Uterus (tissue), 4 donors: Measurements from ENCODE around the gene TACR1. TPM values are rescaled to one million over a fixed set of nuclear protein-coding genes. Genes with fewer than 3 reads are reported as not detected.
"Not testable (repeated sequence)": the region's sequence is repeated elsewhere in the genome, so short reads cannot be mapped to it uniquely, and the experiment has no call there.

ENCODE experiments used
- DNase-seq, 2 donors: peaks; one replicate each; pipeline ENCODE4 v3.0.0-alpha.2; 2019 to 2020
- H3K27ac ChIP-seq, 2 donors: fragments of 200-600 bp; sonication (generic); 1 replicate in 1 of 2; 2 replicates in 1 of 2; pipeline ENCODE4 v1.5.1; 2016 to 2018
- H3K27me3 ChIP-seq, 2 donors: fragments of 200-600 bp; sonication (generic); one replicate each; pipeline ENCODE4 v1.5.1; 2018 to 2019; ENCODE audit warnings: control low read depth in 1 of 2
- H3K36me3 ChIP-seq, 2 donors: fragments of 200-600 bp; sonication (generic); one replicate each; pipeline ENCODE4 v1.5.1; 2019; ENCODE audit warnings: control low read depth in 1 of 2
- H3K4me1 ChIP-seq, 2 donors: fragments of 200-600 bp; sonication (generic); one replicate each; pipeline ENCODE4 v1.5.1; 2018 to 2019; ENCODE audit warnings: control low read depth in 1 of 2
- H3K4me3 ChIP-seq, 2 donors: fragments of 200-600 bp; sonication (generic); 1 replicate in 1 of 2; 2 replicates in 1 of 2; pipeline ENCODE4 v1.5.1; 2018 to 2019; ENCODE audit warnings: mild to moderate bottlenecking in 1 of 2
- H3K9me3 ChIP-seq, 2 donors: fragments of 200-600 bp; sonication (generic); one replicate each; pipeline ENCODE4 v1.5.1; 2019; ENCODE audit warnings: control low read depth in 1 of 2
- POLR2A ChIP-seq, 2 donors: fragments of 450-650 bp; IDR thresholded peaks; one replicate each; pipeline ENCODE4 v1.6.1; 2016; ENCODE audit warnings: antibody characterized with exemption in 2 of 2, mild to moderate bottlenecking in 1 of 2, moderate library complexity in 1 of 2
- intact Hi-C: fragments of 100-400 bp; cut with DNase I; formaldehyde crosslinking; loops from one replicate; pipeline ENCODE4 v1.15.1; 2023; ENCODE audit warnings: low total_unique reads
- total RNA-seq, 4 donors: library from RNA; depleted of rRNA in 3 of 4; stranded (reverse); fragments of >200 nt in 3 of 4; gene quantifications; one replicate each; pipeline versions ENCODE4 v1.1.0 to v1.2.4, GENCODE V29; 2014 to 2023
- TF ChIP-seq, protein P1 (sequence below), 4 experiments: fragments of 200-600 bp in 2 of 4; fragments of 450-650 bp in 2 of 4; sonication (generic) in 2 of 4; IDR thresholded peaks; one replicate each; pipeline ENCODE4 v1.5.1; 2016 to 2019; ENCODE audit warnings: antibody characterized with exemption in 4 of 4, mild to moderate bottlenecking in 2 of 4, moderate library complexity in 1 of 4
- donor health status: DM: yes; HTN: yes; CAD: no.

The TACR1 gene
- total RNA-seq, 4 donors from 2014 or later, result 1.9 to 25.4 (median 9.1) TPM

DNA sequence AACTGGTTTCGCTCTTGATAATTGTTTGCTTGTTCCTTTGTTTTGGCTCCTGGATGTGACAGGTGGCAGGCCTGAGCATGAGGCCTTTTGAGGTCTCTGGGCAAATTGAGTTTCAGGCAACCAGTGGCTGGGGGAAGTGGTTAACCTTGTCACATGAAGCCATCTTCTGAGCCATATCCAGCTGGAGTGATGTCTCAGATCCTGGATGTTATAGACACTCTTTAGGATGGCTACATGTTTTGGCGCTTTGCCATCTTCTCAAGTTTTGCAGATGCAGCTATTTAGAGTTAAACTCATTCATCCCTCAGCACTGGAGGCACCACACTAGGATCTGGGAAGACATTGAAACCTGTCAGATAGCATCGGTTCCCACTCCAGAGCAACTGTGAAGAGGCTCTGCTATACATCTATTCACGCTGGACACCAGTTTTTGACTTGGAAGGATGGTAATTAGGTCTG lies 25.3 kb upstream of the TACR1 start:
- TF ChIP-seq, protein P1, sequence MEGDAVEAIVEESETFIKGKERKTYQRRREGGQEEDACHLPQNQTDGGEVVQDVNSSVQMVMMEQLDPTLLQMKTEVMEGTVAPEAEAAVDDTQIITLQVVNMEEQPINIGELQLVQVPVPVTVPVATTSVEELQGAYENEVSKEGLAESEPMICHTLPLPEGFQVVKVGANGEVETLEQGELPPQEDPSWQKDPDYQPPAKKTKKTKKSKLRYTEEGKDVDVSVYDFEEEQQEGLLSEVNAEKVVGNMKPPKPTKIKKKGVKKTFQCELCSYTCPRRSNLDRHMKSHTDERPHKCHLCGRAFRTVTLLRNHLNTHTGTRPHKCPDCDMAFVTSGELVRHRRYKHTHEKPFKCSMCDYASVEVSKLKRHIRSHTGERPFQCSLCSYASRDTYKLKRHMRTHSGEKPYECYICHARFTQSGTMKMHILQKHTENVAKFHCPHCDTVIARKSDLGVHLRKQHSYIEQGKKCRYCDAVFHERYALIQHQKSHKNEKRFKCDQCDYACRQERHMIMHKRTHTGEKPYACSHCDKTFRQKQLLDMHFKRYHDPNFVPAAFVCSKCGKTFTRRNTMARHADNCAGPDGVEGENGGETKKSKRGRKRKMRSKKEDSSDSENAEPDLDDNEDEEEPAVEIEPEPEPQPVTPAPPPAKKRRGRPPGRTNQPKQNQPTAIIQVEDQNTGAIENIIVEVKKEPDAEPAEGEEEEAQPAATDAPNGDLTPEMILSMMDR (IDR thresholded peaks at IDR 0.05), result no peak
- TF ChIP-seq POLR2A (IDR thresholded peaks at IDR 0.05), result no peak
- DNase-seq, result no peak
- Histone ChIP-seq H3K27me3 (no peaks in the 10 kb centered on the region), H3K27ac (no peak overlapping the region), H3K9me3 (no peaks in the 10 kb centered on the region), H3K4me1 (no peaks in the 10 kb centered on the region), H3K4me3 (no peak overlapping the region), H3K36me3 (no peaks in the 10 kb centered on the region)
- intact Hi-C loops, result no loop called here

DNA sequence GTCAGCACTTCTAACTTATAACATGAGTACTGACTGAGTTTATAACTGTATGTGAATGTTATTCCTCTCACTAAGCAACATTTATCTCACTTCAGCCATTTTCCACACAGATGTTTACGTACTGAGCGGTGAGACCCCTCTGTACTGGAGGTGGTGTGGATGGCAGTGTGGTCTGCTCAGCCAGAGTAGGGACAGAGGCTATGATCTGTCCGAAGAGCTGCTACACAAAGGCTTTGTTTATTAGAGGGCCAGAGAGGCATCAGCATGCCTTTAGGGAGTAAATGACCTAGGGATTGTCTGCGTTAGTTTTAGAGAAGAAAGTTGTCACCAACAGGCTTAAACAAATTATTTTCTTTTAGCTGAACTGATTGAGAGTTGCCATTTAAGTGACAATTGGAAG lies 23.2 kb upstream of the TACR1 start:
- H3K27ac ChIP-seq, result no peak overlapping the region
- H3K9me3 ChIP-seq, result no peaks in the 10 kb centered on the region
- TF ChIP-seq, protein P1 (IDR thresholded peaks at IDR 0.05), result no peak
- no peak for TF ChIP-seq POLR2A (IDR thresholded peaks at IDR 0.05)
- no peaks in the 10 kb centered on the region for H3K4me1 ChIP-seq
- DNase-seq, result no peak
- H3K4me3 ChIP-seq, result no peak overlapping the region
- no peaks in the 10 kb centered on the region for H3K36me3 ChIP-seq
- intact Hi-C loops, result no loop called here
- no peaks in the 10 kb centered on the region for H3K27me3 ChIP-seq

DNA sequence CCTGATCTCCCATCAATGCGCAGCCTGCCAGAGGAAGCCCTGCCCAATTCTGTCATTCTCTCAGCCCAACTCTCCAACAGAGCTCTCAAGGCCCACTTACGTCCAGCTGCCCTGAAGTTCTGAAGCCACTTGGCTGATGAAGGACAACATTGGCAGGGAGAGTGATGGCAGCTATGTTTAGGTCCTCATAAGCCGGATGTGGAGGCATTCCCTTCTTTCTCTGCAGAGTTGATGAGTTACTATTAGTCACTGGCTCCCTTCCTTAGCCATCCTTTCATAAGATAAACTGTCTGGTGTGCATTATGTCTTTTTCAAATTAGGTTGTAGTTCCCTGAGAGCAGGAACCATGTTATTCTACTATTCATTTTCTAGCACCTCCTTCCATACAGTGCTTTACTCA lies 22.5 kb upstream of the TACR1 start:
- intact Hi-C loops, result no loop called here
- no peak for TF ChIP-seq POLR2A (IDR thresholded peaks at IDR 0.05)
- TF ChIP-seq, protein P1 (IDR thresholded peaks at IDR 0.05), result no peak
- Histone ChIP-seq H3K4me1 (no peaks in the 10 kb centered on the region), H3K9me3 (no peaks in the 10 kb centered on the region), H3K36me3 (no peaks in the 10 kb centered on the region), H3K4me3 (no peak overlapping the region), H3K27ac (no peak overlapping the region), H3K27me3 (no peaks in the 10 kb centered on the region)
- DNase-seq, result no peak

DNA sequence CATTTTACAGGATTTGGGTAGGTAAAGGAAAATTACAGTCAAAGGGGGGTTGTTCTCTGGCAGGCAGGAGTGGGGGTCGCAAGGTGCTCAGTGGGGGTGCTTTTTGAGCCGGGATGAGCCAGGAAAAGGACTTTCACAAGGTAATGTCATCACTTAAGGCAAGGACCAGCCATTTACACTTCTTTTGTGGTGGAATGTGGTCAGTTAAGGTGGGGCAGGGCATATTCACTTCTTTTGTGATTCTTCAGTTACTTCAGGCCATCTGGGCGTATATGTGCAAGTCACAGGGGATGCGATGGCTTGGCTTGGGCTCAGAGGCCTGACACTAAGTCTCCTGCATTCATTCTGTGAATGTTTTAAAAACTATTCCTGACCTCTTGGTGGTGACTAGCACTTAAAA lies 19.9 kb upstream of the TACR1 start:
- H3K27me3 ChIP-seq, H3K36me3 ChIP-seq, H3K27ac ChIP-seq, DNase-seq, H3K9me3 ChIP-seq, H3K4me1 ChIP-seq, intact Hi-C loops, H3K4me3 ChIP-seq: not testable (repeated sequence)

DNA sequence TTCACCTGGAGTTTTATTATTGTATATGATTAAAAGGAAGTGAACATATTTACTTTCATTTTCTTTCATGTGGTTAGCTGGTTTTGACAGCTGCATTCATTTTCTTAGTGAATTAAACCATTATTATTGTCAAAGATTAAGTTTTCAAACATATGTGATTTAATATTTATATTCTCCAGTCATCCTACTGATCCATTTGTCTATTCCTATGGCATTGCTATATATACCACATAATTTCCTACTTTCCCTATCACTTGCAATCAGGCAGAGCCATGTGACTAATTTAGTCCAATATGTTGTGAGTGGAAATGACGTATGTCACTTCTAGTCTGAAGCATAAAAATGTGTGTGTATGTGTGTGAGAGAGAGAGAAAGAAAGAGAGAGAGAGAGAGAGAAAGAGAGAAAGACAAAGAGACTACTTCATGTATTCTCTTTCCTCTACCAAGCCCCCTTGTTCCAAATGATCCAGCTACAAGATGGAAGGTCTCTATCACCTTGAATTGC lies 12.0 kb upstream of the TACR1 start:
- H3K36me3 ChIP-seq, result no peaks in the 10 kb centered on the region
- intact Hi-C loops, result no loop called here
- DNase-seq, result no peak
- no peak for TF ChIP-seq POLR2A (IDR thresholded peaks at IDR 0.05)
- TF ChIP-seq, protein P1 (IDR thresholded peaks at IDR 0.05), result no peak
- H3K27ac ChIP-seq, result no peak overlapping the region
- H3K4me3 ChIP-seq, result no peak overlapping the region
- H3K4me1 ChIP-seq, result no peaks in the 10 kb centered on the region
- no peaks in the 10 kb centered on the region for H3K27me3 ChIP-seq
- H3K9me3 ChIP-seq, result no peaks in the 10 kb centered on the region

DNA sequence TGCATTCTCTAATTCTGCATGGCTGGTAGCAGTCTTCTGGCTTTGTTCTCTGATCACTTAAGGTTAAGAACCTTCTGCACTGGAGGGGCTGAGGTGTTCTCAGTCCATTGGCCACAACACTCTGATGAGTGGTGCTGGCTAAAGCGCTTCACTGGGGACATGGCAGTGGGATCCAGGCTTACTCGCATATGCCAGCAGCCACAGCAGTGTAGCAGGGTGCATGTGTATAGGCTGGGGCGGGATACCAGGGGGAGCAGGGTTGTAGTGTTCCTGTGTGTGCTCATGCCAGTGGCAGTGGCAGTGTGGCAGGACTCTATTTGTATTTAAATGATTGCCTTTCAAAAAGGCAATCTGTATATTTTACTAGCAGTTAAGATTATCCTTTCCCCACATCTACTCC lies 11.1 kb upstream of the TACR1 start:
- Histone ChIP-seq H3K27me3 (no peaks in the 10 kb centered on the region), H3K27ac (no peak overlapping the region), H3K9me3 (no peaks in the 10 kb centered on the region), H3K36me3 (no peaks in the 10 kb centered on the region), H3K4me3 (no peak overlapping the region), H3K4me1 (no peaks in the 10 kb centered on the region)
- intact Hi-C loops, result no loop called here
- DNase-seq, result no peak
- TF ChIP-seq POLR2A (IDR thresholded peaks at IDR 0.05), result no peak
- TF ChIP-seq, protein P1 (IDR thresholded peaks at IDR 0.05), result no peak
